DND-41 (cell line): ENCODE results near the gene RBM20.

ENCODE experiments used
- ATAC-seq: fragments of 200-7000 bp; cut with Tn5 transposase; 3 replicates; pipeline ENCODE4 v1.9.1; 2021; ENCODE audit warnings: low read depth; ENCODE audit not compliant: insufficient read depth
- DNase-seq: peaks from one replicate; pipeline ENCODE4 v3.0.0-alpha.2; 2020
- H2AFZ ChIP-seq: 2 replicates; pipeline ENCODE4 v1.6.0; 2012; ENCODE audit warnings: low read depth, low read length
- H3K27ac ChIP-seq: 2 replicates; pipeline ENCODE4 v1.5.1; 2012; ENCODE audit warnings: low read length, inconsistent platforms
- H3K27me3 ChIP-seq: fragments of 200-600 bp; sonication (generic); 2 replicates; pipeline ENCODE4 v1.6.0; 2012; ENCODE audit warnings: low read length, mild to moderate bottlenecking, inconsistent platforms; ENCODE audit not compliant: insufficient read depth, poor library complexity
- H3K36me3 ChIP-seq: 2 replicates; pipeline ENCODE4 v1.5.1; 2012; ENCODE audit warnings: low read length, inconsistent platforms; ENCODE audit not compliant: insufficient read depth
- H3K4me1 ChIP-seq: 2 replicates; pipeline ENCODE4 v1.5.1; 2012; ENCODE audit warnings: mild to moderate bottlenecking, low read length; ENCODE audit not compliant: insufficient read depth
- H3K4me2 ChIP-seq: 2 replicates; pipeline ENCODE4 v1.6.0; 2012; ENCODE audit warnings: mild to moderate bottlenecking, moderate library complexity, low read length, inconsistent platforms; ENCODE audit not compliant: insufficient read depth
- H3K4me3 ChIP-seq, 2 experiments: fragments of 200-600 bp in 1 of 2; shearing (Covaris generic) in 1 of 2; 2 replicates each; pipeline ENCODE4 v1.5.1; 2012 to 2016; ENCODE audit warnings: inconsistent platforms in 2 of 2, low read length in 2 of 2, mild to moderate bottlenecking in 2 of 2, low read depth in 1 of 2, moderate library complexity in 1 of 2
- H3K79me2 ChIP-seq: 2 replicates; pipeline ENCODE4 v1.6.0; 2012; ENCODE audit warnings: low read length, inconsistent platforms; ENCODE audit not compliant: insufficient read depth
- H3K9ac ChIP-seq: 2 replicates; pipeline ENCODE4 v1.6.0; 2012; ENCODE audit warnings: low read depth, mild to moderate bottlenecking, inconsistent platforms, low read length, moderate library complexity
- H3K9me3 ChIP-seq: 2 replicates; pipeline ENCODE4 v1.5.1; 2012; ENCODE audit warnings: low read length, moderate library complexity, mild to moderate bottlenecking, inconsistent platforms; ENCODE audit not compliant: insufficient read depth, severe bottlenecking
- H4K20me1 ChIP-seq: 2 replicates; pipeline ENCODE4 v1.6.0; 2012; ENCODE audit warnings: low read length; ENCODE audit not compliant: insufficient read depth
- CTCF ChIP-seq: IDR thresholded peaks from 2 replicates; pipeline ENCODE4 v1.5.1; 2012; ENCODE audit warnings: borderline replicate concordance, low read length, moderate library complexity, mild to moderate bottlenecking; ENCODE audit not compliant: poor library complexity, severe bottlenecking; ENCODE audit errors: extremely low read depth
- EZH2 ChIP-seq: IDR thresholded peaks from 3 replicates; pipeline ENCODE4 v1.6.1; 2012; ENCODE audit warnings: borderline replicate concordance, low read depth, mild to moderate bottlenecking, moderate library complexity, low read length, inconsistent platforms; ENCODE audit not compliant: severe bottlenecking

RBM20 gene

GRCh38 chr10:110706690-110707098 is 62.6 kb downstream of the RBM20 start:
- no peak for ATAC-seq
- Histone ChIP-seq H3K79me2 (no peaks in the 10 kb centered on the region), H3K36me3 (no peaks in the 10 kb centered on the region), H4K20me1 (no peaks in the 10 kb centered on the region), H3K4me3 (no peak overlapping the region), H3K9me3 (no peaks in the 10 kb centered on the region), H3K27me3 (peaks cover 11% of the 10 kb centered on the region), H3K27ac (no peak overlapping the region), H3K9ac (no peak overlapping the region), H2AFZ (no peak overlapping the region), H3K4me1 (no peaks in the 10 kb centered on the region), H3K4me2 (no peak overlapping the region)
- no peak for DNase-seq
- TF ChIP-seq EZH2 (no peak), CTCF (no peak)

- no peak overlapping the region for H3K4me3 ChIP-seq
- peaks cover 11% of the 10 kb centered on the region for H3K27me3 ChIP-seq
- H2AFZ ChIP-seq: no peak overlapping the region
- H3K27ac ChIP-seq: no peak overlapping the region
- H3K4me2 ChIP-seq: no peak overlapping the region
- no peaks in the 10 kb centered on the region for H3K79me2 ChIP-seq
- no peak overlapping the region for H3K9ac ChIP-seq
- TF ChIP-seq EZH2: no peak
- TF ChIP-seq CTCF: no peak
- no peak for DNase-seq
- ATAC-seq: no peak
- no peaks in the 10 kb centered on the region for H3K36me3 ChIP-seq
- H4K20me1 ChIP-seq: no peaks in the 10 kb centered on the region
- no peaks in the 10 kb centered on the region for H3K9me3 ChIP-seq
- no peaks in the 10 kb centered on the region for H3K4me1 ChIP-seq
Observed at GRCh38 chr10:110708776-110709443, 64.8 kb downstream of the RBM20 start.

- Histone ChIP-seq H3K4me2 (no peak overlapping the region), H3K36me3 (no peaks in the 10 kb centered on the region), H2AFZ (no peak overlapping the region), H3K4me3 (no peak overlapping the region), H3K79me2 (no peaks in the 10 kb centered on the region), H3K9ac (no peak overlapping the region), H4K20me1 (no peaks in the 10 kb centered on the region; the same call in 1 of the 2 replicates), H3K27ac (no peak overlapping the region), H3K9me3 (no peaks in the 10 kb centered on the region), H3K27me3 (peaks cover 11% of the 10 kb centered on the region), H3K4me1 (no peaks in the 10 kb centered on the region)
- no peak for ATAC-seq
- TF ChIP-seq CTCF (no peak), EZH2 (no peak)
- no peak for DNase-seq
Observed at GRCh38 chr10:110709444-110709828, 65.3 kb downstream of the RBM20 start.
